CD4-positive, alpha-beta T cell treated with Interleukin-17A for 4 hours (primary cell): Measurements from ENCODE around the gene CEP68.

Experiments
- DNase-seq: peaks from one replicate; pipeline ENCODE4 v3.0.0-alpha.2; 2020; ENCODE audit warnings: mixed read lengths

CEP68 gene

DNA sequence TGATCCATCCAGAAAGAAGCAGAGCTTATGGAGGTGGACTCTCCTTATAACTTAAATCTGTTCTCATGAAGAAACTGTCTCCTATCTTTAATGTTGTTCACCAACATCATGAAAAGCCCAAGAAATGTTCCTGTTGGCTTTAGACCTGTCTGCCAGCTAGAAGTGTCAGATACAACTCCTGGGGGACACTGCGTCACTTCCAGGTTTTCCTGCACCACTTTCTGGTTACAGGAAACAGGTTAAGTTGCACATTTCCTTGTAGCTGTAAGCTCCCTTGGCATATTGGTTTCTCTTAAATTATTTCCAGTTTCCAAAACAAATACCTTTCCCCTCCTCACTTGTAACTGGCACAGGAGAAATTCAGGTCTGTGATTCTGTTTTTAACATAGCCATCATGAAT lies 2.9 kb downstream of the CEP68 start:
- DNase-seq = no peak

- DNase-seq = no peak
Measured at GRCh38 chr2:65061146-65061909, 5.1 kb downstream of the CEP68 start.

DNA sequence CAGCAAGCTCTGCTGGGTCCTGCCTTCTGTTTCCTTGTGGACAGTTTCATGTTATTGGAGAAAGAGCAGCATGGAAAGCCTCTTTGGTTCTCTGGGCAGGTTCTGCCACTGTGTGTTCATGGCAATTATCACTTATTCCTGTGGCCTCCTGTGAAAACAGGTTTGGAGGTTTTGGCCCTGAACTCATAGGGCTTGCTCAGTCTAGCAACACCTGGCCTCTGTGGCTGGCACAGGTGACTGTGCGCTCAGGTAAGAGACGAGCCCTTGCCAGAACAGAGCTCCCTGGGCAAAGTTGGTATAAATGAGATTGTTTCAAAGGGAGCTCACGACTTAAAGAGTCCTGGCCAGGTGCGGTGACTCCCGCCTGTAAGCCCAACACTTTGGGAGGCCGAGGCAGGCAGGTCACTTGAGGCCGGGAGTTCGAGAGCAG lies 5.7 kb downstream of the CEP68 start:
- no peak for DNase-seq

- DNase-seq = no peak
Measured at GRCh38 chr2:65062843-65063825, 6.9 kb downstream of the CEP68 start.

DNA sequence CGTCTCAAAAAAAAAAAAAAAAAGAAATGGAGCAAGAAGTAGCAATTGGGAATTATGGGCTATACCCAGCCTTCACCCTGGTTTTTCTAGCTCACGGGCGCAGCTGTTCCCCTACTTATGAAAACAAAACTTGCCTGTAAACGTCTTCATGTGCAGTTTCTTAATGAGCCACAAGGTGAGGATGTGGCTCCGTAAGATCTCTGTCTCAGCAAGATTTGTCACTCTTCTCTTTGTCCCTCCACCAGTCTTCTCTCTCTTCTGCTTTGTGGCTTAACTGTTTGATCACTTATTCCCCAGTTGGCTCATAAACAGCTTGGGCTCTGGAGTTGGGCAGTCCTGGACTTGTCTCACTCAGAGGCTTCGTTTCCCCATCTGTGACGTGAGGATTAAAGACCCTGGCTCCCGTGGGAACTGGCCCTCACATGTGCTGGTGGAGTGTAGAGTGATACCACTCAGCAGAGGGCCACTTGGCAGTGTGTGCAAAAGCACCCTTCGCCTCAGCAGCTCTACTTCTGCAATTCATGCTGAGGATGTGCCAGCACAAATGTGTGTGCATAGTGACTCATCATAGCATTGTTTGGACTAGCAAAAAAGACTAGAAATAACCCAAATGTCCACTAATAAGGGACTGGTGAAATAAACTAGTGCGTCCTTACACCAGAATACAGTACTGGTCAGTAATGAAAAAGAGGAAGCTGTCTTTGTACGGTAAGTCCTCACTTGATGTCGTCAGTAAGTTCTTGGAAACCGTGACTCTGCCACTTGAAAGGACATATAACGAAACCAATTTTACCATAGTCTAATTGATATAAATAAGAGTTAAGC lies 8.7 kb downstream of the CEP68 start:
- peak; percentile 48 for DNase-seq

GRCh38 chr2:65067806-65068553 lies 11.8 kb downstream of the CEP68 start:
- DNase-seq = peak; percentile 26

GRCh38 chr2:65069439-65069824 lies 13.2 kb downstream of the CEP68 start:
- DNase-seq = no peak

GRCh38 chr2:65070172-65070830 lies 14.1 kb downstream of the CEP68 start:
- no peak for DNase-seq

- DNase-seq = no peak
Measured at GRCh38 chr2:65070856-65071255, 14.6 kb downstream of the CEP68 start.

DNA sequence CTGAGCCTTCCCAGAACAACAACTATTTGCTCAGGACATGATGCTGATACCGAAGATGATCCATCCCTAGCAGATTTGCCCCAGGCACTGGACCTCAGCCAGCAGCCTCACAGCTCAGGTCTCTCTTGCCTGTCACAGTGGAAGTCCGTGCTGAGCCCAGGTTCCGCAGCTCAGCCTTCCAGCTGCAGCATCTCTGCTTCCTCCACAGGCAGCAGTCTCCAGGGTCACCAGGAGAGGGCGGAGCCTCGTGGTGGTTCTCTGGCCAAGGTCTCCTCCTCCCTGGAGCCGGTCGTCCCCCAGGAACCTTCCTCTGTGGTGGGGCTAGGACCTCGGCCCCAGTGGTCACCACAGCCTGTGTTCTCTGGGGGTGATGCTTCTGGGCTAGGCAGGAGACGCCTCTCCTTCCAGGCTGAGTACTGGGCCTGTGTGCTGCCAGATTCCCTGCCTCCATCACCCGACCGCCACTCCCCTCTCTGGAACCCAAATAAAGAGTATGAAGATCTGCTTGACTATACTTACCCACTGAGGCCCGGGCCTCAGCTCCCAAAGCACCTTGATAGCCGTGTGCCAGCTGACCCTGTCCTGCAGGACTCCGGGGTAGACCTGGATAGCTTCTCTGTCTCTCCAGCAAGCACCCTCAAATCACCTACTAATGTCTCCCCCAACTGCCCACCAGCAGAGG lies 15.4 kb downstream of the CEP68 start:
- no peak for DNase-seq

GRCh38 chr2:65072181-65072970 lies 16.2 kb downstream of the CEP68 start:
- no peak for DNase-seq

DNA sequence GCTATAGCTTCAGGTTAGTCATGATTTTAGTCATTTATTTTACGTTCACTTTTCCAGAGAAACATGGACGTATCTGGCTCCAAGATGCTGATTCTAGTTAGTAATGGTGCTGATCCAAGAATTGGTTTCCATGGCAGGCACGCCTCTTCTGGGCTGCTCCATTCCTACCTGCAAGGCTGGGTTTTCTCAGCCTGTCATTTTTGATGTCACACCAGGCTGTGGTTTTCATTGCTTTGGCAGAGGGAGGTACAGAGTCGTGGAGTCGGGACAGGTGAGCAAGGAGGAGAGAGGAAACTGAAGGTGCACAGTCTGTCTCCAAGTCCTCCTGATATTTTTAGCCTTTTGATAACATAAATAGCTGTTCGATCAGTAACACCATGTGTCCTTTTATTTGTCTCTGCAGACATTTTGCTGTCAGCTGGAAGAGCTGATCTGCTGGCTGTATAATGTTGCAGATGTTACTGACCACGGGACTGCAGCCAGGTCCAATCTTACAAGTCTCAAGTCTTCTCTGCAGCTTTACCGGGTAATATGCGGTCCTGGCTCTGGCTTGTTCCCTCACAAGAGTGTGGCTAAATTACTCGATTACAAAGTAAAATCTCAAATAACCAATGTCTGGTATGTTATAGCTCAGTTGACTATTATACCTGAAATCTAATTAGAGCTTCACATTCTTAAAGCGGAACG lies 17.8 kb downstream of the CEP68 start:
- DNase-seq = no peak

- no peak for DNase-seq
Measured at GRCh38 chr2:65075176-65075575, 19.0 kb downstream of the CEP68 start.

- no peak for DNase-seq
Measured at GRCh38 chr2:65075605-65076344, 19.6 kb downstream of the CEP68 start.

DNA sequence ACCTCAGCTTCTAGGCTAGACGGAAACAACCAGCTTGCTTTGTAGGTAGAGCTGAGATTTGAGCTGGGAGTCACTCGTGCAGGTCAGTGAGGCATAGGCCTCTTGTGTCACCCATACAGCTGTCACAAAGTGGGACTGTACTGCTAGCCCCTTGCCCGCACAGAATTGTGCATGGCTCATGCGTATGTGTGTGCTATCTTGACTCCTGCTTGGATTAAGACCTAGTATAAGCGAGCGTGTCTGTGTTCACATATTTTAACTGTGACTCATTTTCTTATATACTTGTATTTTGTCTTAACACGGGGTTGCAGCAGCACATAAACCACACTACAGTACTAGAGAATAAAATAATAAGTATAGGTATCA lies 20.1 kb downstream of the CEP68 start:
- no peak for DNase-seq

GRCh38 chr2:65077898-65078297 lies 21.7 kb downstream of the CEP68 start:
- no peak for DNase-seq

GRCh38 chr2:65079017-65079416 lies 22.8 kb downstream of the CEP68 start:
- no peak for DNase-seq

- DNase-seq = no peak
Measured at GRCh38 chr2:65081232-65081685, 25.0 kb downstream of the CEP68 start.

DNA sequence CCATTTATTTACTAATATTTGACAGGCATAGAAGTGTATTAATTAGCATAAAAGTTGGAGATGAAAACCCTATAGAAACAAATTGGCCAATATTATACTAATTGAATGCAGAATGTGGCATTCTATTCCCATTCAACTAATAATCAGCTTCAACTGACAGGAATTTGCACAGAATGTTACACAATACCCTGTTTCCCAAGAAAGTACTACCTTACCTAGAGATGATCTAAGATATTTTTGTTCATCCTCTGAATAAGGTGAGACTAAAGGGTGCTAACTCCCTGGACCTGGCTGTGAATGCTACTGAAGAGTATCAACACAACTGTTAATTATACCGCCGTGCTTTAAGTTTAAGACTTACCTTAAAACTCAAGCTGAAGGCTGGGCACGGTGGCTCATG lies 28.9 kb downstream of the CEP68 start:
- no peak for DNase-seq
